Measurements from ENCODE around the gene PERM1.

Gene PERM1

DNA sequence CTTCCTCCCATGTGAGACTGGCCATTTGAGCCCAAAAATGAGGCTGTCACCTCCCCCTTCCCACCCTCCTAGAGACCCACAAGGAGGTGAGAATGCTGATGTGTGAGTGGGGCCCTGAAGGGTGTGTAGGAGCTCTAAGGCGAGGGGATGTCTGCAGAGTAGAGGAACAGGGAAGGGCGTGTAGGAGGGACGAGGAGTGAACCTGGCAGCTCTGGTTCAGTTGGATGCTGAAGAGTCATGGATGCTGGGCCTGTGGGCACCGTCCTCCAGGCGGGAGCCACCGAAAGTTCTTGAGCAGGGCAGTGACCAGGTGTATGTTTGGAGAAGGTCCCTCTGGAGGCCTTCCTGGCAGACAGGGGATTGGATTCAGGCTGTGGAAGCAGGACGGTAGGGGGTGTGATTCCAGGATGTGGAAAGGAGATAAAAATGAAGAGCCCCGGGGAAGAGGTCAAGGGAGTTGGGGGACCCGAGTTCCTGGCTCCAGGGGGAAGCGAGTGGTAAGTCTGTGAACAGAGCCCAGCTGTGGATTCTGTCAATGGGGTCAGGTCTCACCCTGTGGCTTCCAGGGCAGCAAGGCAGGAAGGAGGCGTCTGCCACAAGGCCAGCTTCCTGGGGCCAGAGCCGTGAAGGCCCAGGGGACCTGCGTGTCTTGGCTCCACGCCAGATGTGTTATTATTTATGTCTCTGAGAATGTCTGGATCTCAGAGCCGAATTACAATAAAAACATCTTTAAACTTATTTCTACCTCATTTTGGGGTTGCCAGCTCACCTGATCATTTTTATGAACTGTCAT lies 50.3 kb downstream of the PERM1 start:
- H3K9me2 ChIP-seq (replicated peaks; ENCODE audit: insufficient read depth, low read length) = no peaks in the 10 kb centered on the region
- H3K4me2 ChIP-seq (ENCODE audit: low read depth, low read length, poor library complexity, severe bottlenecking) = no peak overlapping the region
- no peak overlapping the region for H3K27ac ChIP-seq (ENCODE audit: low read depth, low read length)
- TF ChIP-seq, protein P1, sequence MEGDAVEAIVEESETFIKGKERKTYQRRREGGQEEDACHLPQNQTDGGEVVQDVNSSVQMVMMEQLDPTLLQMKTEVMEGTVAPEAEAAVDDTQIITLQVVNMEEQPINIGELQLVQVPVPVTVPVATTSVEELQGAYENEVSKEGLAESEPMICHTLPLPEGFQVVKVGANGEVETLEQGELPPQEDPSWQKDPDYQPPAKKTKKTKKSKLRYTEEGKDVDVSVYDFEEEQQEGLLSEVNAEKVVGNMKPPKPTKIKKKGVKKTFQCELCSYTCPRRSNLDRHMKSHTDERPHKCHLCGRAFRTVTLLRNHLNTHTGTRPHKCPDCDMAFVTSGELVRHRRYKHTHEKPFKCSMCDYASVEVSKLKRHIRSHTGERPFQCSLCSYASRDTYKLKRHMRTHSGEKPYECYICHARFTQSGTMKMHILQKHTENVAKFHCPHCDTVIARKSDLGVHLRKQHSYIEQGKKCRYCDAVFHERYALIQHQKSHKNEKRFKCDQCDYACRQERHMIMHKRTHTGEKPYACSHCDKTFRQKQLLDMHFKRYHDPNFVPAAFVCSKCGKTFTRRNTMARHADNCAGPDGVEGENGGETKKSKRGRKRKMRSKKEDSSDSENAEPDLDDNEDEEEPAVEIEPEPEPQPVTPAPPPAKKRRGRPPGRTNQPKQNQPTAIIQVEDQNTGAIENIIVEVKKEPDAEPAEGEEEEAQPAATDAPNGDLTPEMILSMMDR (IDR thresholded peaks at IDR 0.05; ENCODE audit: insufficient read depth, low read length, poor library complexity, severe bottlenecking) = no peak
- TF ChIP-seq EZH2phosphoT487 (conservative IDR thresholded peaks at IDR 0.05; ENCODE audit: low read length) = no peak
- H3K27me3 ChIP-seq (ENCODE audit: low read length) = no peaks in the 10 kb centered on the region
- no peaks in the 10 kb centered on the region for H3K9me3 ChIP-seq (ENCODE audit: insufficient read depth, low read length)
- H4K20me1 ChIP-seq (ENCODE audit: low read depth, low read length) = no peaks in the 10 kb centered on the region
- no peaks in the 10 kb centered on the region for H3F3A ChIP-seq (ENCODE audit: insufficient read depth)
- no peaks in the 10 kb centered on the region for H3K79me2 ChIP-seq (ENCODE audit: insufficient read depth, low read length)
- H2AFZ ChIP-seq (ENCODE audit: low read depth, low read length, severe bottlenecking) = no peak overlapping the region
- no peak overlapping the region for H3K9ac ChIP-seq (ENCODE audit: low read length)
- H3K36me3 ChIP-seq (ENCODE audit: low read length) = no peaks in the 10 kb centered on the region
- H3K4me3 ChIP-seq (ENCODE audit: insufficient read depth, low read length, poor library complexity, severe bottlenecking) = no peak overlapping the region

DNA sequence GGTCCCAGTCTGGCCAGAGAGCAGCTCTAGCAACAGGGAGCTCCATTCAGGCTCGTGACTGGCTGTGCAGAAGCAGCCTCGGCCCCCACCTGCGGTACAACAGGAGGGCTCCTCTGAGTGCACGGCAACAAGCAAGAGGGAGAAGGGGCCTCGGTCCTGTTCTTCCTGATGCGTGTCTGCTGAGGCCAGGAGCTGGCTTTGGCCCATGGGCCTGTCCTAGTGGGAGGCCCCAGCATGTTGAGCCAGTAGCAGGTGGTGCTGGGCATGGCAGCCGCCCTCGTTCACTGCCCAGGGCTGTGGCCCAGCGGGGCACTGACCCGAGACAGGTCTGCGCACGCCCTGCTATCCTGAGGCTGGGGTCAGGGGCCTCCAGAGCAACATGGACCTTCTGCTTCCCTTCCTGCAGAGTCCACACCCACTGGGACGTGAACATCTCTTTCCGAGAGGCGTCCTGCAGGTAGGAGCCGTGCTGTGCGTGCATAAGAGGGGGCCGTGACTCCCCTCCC lies 51.2 kb downstream of the PERM1 start:
- Histone ChIP-seq H3K4me2 (ENCODE audit: low read depth, low read length, poor library complexity, severe bottlenecking) (no peak overlapping the region), H3K9me3 (ENCODE audit: insufficient read depth, low read length) (no peaks in the 10 kb centered on the region), H3K9ac (ENCODE audit: low read length) (no peak overlapping the region), H4K20me1 (ENCODE audit: low read depth, low read length) (no peaks in the 10 kb centered on the region), H3K27me3 (ENCODE audit: low read length) (no peaks in the 10 kb centered on the region), H3K36me3 (ENCODE audit: low read length) (no peaks in the 10 kb centered on the region), H2AFZ (ENCODE audit: low read depth, low read length, severe bottlenecking) (no peak overlapping the region), H3K9me2 (replicated peaks; ENCODE audit: insufficient read depth, low read length) (no peaks in the 10 kb centered on the region), H3K27ac (ENCODE audit: low read depth, low read length) (no peak overlapping the region), H3K79me2 (ENCODE audit: insufficient read depth, low read length) (no peaks in the 10 kb centered on the region), H3F3A (ENCODE audit: insufficient read depth) (no peaks in the 10 kb centered on the region), H3K4me3 (ENCODE audit: insufficient read depth, low read length, poor library complexity, severe bottlenecking) (no peak overlapping the region)
- TF ChIP-seq EZH2phosphoT487 (conservative IDR thresholded peaks at IDR 0.05; ENCODE audit: low read length) = no peak
- TF ChIP-seq, protein P1 (IDR thresholded peaks at IDR 0.05; ENCODE audit: insufficient read depth, low read length, poor library complexity, severe bottlenecking) = no peak

DNA sequence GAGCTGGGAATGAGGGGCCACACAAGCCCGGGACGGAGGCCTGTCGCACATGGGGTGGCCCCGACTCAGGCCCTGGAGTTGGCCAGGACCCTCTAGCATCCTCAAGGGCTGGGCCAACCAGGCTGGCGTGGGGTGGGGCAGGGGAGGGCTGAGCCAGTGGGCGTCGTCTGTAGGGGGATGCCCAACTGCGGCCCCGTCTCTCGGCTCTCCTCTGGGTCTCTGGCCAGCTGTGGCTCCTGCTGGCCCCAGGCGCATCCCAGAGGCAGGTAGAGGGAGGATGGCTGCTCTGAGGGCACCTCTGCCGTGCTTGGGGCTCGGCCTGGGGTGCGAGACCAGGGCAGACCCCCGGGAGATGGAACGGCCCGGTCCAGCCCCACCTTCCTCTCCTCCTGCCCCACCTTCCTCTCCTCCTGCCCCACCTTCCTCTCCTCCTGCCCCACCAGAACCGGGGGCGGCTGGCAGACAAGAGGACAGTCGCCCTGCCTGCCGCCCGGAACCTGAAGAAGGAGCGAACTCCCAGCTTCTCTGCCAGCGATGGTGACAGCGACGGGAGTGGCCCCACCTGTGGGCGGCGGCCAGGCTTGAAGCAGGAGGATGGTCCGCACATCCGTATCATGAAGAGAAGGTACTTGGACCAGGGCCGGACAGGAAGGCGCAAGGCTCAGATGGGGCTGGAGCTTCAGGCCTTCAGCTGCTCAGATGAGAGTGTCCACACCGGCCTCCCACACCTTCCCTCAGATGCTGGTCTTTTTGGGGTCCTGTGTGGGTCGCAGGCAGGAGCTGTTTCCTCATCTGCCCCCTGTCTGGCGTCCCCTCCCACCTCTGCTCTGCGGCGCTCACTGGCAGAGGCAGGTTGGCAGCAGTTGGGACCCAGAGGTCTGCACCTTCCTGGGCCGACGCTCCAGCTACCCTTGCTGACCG lies 51.9 kb downstream of the PERM1 start:
- H3K36me3 ChIP-seq (ENCODE audit: low read length) = no peaks in the 10 kb centered on the region
- H3K4me2 ChIP-seq (ENCODE audit: low read depth, low read length, poor library complexity, severe bottlenecking) = no peak overlapping the region
- TF ChIP-seq EZH2phosphoT487 (conservative IDR thresholded peaks at IDR 0.05; ENCODE audit: low read length) = no peak
- TF ChIP-seq, protein P1 (IDR thresholded peaks at IDR 0.05; ENCODE audit: insufficient read depth, low read length, poor library complexity, severe bottlenecking) = no peak
- no peaks in the 10 kb centered on the region for H3K79me2 ChIP-seq (ENCODE audit: insufficient read depth, low read length)
- no peak overlapping the region for H3K9ac ChIP-seq (ENCODE audit: low read length)
- no peak overlapping the region for H2AFZ ChIP-seq (ENCODE audit: low read depth, low read length, severe bottlenecking)
- H3K9me2 ChIP-seq (replicated peaks; ENCODE audit: insufficient read depth, low read length) = no peaks in the 10 kb centered on the region
- H3K4me3 ChIP-seq (ENCODE audit: insufficient read depth, low read length, poor library complexity, severe bottlenecking) = no peak overlapping the region
- no peak overlapping the region for H3K27ac ChIP-seq (ENCODE audit: low read depth, low read length)
- no peaks in the 10 kb centered on the region for H3K9me3 ChIP-seq (ENCODE audit: insufficient read depth, low read length)
- no peaks in the 10 kb centered on the region for H4K20me1 ChIP-seq (ENCODE audit: low read depth, low read length)
- no peaks in the 10 kb centered on the region for H3F3A ChIP-seq (ENCODE audit: insufficient read depth)
- no peaks in the 10 kb centered on the region for H3K27me3 ChIP-seq (ENCODE audit: low read length)

Measured in SU-DHL-6 (cell line).